Transverse colon (tissue), 4 donors: ENCODE measurements around the gene PCDHGA1. TPM values are rescaled to one million over a fixed set of nuclear protein-coding genes. Genes with fewer than 3 reads are reported as not detected.

Experiments
- DNase-seq: peaks from one replicate; pipeline ENCODE4 v3.0.0-alpha.2; 2019
- H3K27ac ChIP-seq, 4 donors: fragments of 200-600 bp; sonication (generic); 2 replicates each; pipeline ENCODE4 v1.5.1; 2016 to 2018; ENCODE audit warnings: inconsistent platforms in 4 of 4
- H3K27me3 ChIP-seq: fragments of 200-600 bp; sonication (generic); 2 replicates; pipeline ENCODE4 v1.5.1; 2017; ENCODE audit warnings: inconsistent platforms
- H3K36me3 ChIP-seq, 4 donors: fragments of 200-600 bp; sonication (generic); 2 replicates each; pipeline ENCODE4 v1.5.1; 2017 to 2019; ENCODE audit warnings: inconsistent platforms in 4 of 4
- H3K4me1 ChIP-seq, 4 donors: fragments of 200-600 bp; sonication (generic); 2 replicates each; pipeline ENCODE4 v1.5.1; 2017 to 2020; ENCODE audit warnings: inconsistent platforms in 4 of 4
- H3K4me3 ChIP-seq, 4 donors: fragments of 200-600 bp; sonication (generic); 1 replicate in 1 of 4; 2 replicates in 3 of 4; pipeline versions ENCODE4 v1.5.1 to v1.6.1; 2017 to 2019; ENCODE audit warnings: inconsistent platforms in 4 of 4
- H3K9me3 ChIP-seq, 2 donors: fragments of 200-600 bp; sonication (generic); 2 replicates each; pipeline ENCODE4 v1.5.1; 2017 to 2019; ENCODE audit warnings: inconsistent platforms in 2 of 2
- CTCF ChIP-seq, 5 experiments: fragments of 200-600 bp in 3 of 5; fragments of 450-650 bp in 2 of 5; sonication (generic) in 3 of 5; IDR thresholded peaks; 1 replicate in 2 of 5; 2 replicates in 3 of 5; pipeline ENCODE4 v1.5.1; 2016 to 2017; ENCODE audit warnings: antibody characterized with exemption in 5 of 5, inconsistent platforms in 3 of 5, mild to moderate bottlenecking in 2 of 5, moderate library complexity in 1 of 5
- EP300 ChIP-seq: sonication (generic); formaldehyde crosslinking; IDR thresholded peaks from one replicate; pipeline ENCODE4 v1.6.1; 2017; ENCODE audit warnings: antibody characterized with exemption, low read depth
- POLR2A ChIP-seq: fragments of 450-650 bp; IDR thresholded peaks from one replicate; pipeline ENCODE4 v1.6.1; 2016; ENCODE audit warnings: antibody characterized with exemption, mild to moderate bottlenecking, moderate library complexity
- POLR2AphosphoS5 ChIP-seq, 3 donors: sonication (generic); formaldehyde crosslinking; IDR thresholded peaks; one replicate each; pipeline ENCODE4 v1.6.1; 2016; ENCODE audit warnings: antibody characterized with exemption in 3 of 3
- WGBS, 2 donors: methylation state at CpG; one replicate each; pipeline ENCODE4 v1.1.5; 2018; ENCODE audit warnings: low coverage in 1 of 2; 5-methylcytosine and 5-hydroxymethylcytosine counted together
- in situ Hi-C, 4 donors: fragments of 200-750 bp; cut with MboI; loops; one replicate each; pipeline versions ENCODE4 v1.15.0 to v1.15.1; 2017; ENCODE audit warnings: low sequenced_read_pairs in 3 of 4, low pct_ligation_motif_present in 1 of 4, low pct_unique_long_range_greater_than_20kb in 1 of 4
- intact Hi-C: fragments of 100-400 bp; cut with DNase I; formaldehyde crosslinking; loops from one replicate; pipeline ENCODE4 v1.15.1; 2023; ENCODE audit warnings: low total_unique reads
- total RNA-seq, 4 donors: library from RNA; depleted of rRNA; stranded (reverse); fragments of >200 nt; gene quantifications; one replicate each; pipeline ENCODE4 v1.1.0, GENCODE V29; 2016

PCDHGA1 gene
- total RNA-seq, 4 donors from 2014 or later, result 0.55 to 0.64 TPM; not detected in 2

- Histone ChIP-seq H3K4me1 (peaks cover 8 to 43% (median 14%) of the 10 kb centered on the region in 4 donors), H3K9me3 (no peaks in the 10 kb centered on the region), H3K27ac (no peak overlapping the region), H3K4me3 (no peak overlapping the region), H3K27me3 (peaks cover 13% of the 10 kb centered on the region), H3K36me3 (no peaks in the 10 kb centered on the region)
- in situ Hi-C loops, result no loop called here
- no peak for TF ChIP-seq CTCF (IDR thresholded peaks at IDR 0.05)
- TF ChIP-seq POLR2AphosphoS5 (IDR thresholded peaks at IDR 0.05), result no peak
- no peak for TF ChIP-seq EP300
- no peak for DNase-seq
- 72% methylated on average over 3 of the region's 3 CpGs; no CpG with 5 or more reads in 1 of the 2 donors for WGBS, 2 donors
- intact Hi-C loops, result no loop called here
Measured at GRCh38 chr5:141483902-141484301, 153.6 kb downstream of the PCDHGA1 start.

GRCh38 chr5:141484310-141484640 lies 154.0 kb downstream of the PCDHGA1 start:
- no peak for DNase-seq
- Histone ChIP-seq H3K36me3 (no peaks in the 10 kb centered on the region), H3K4me1 (peaks cover 8 to 39% (median 13%) of the 10 kb centered on the region in 4 donors), H3K9me3 (no peaks in the 10 kb centered on the region), H3K4me3 (peak overlapping the region in 3 of 4 donors; percentile 18 to 49 (median 32)), H3K27me3 (peaks cover 13% of the 10 kb centered on the region), H3K27ac (no peak overlapping the region)
- TF ChIP-seq EP300 (no peak), POLR2A (no peak), CTCF (IDR thresholded peaks at IDR 0.05) (no peak), POLR2AphosphoS5 (IDR thresholded peaks at IDR 0.05) (no peak)
- WGBS, 2 donors, result 37 to 39% methylated on average over 3 to 4 of the region's 4 CpGs
- in situ Hi-C loops, result no loop called here
- intact Hi-C loops, result no loop called here

GRCh38 chr5:141484641-141485311 lies 154.5 kb downstream of the PCDHGA1 start, which contains the start of gene PCDHGC4:
Gene PCDHGC4 (plus strand): TSS chr5:141485030. CDS start chr5:141485174, 144 bp downstream.
- H3K27ac ChIP-seq, result no peak within 1 kb of the TSS
- H3K4me1 ChIP-seq, result peaks cover 7 to 34% (median 10%) of the 10 kb centered on the region in 4 donors
- H3K36me3 ChIP-seq, result no peaks in the 10 kb centered on the region
- peak within 1 kb of the TSS in 3 of 4 donors; percentile 18 to 49 (median 32) for H3K4me3 ChIP-seq
- H3K9me3 ChIP-seq, result no peaks in the 10 kb centered on the region
- in situ Hi-C loops (no loop called here), intact Hi-C loops (no loop called here)
- 18% methylated on average over 39 of the region's 39 CpGs; no CpG with 5 or more reads in 1 of the 2 donors for WGBS, 2 donors
- H3K27me3 ChIP-seq, result peaks cover 13% of the 10 kb centered on the region
- DNase-seq, result no peak
- TF ChIP-seq CTCF (IDR thresholded peaks at IDR 0.05), result no peak
- no peak for TF ChIP-seq EP300
- TF ChIP-seq POLR2A, result no peak
- TF ChIP-seq POLR2AphosphoS5 (IDR thresholded peaks at IDR 0.05), result no peak

- intact Hi-C loops, result no loop called here
- no peaks in the 10 kb centered on the region for H3K36me3 ChIP-seq
- H3K27ac ChIP-seq, result no peak overlapping the region
- in situ Hi-C loops, result no loop called here
- peaks cover 7 to 27% (median 10%) of the 10 kb centered on the region in 4 donors for H3K4me1 ChIP-seq
- WGBS, 2 donors, result 68 to 87% methylated on average over 3 to 38 of the region's 38 CpGs
- no peak for DNase-seq
- TF ChIP-seq CTCF (IDR thresholded peaks at IDR 0.05) (no peak), POLR2AphosphoS5 (IDR thresholded peaks at IDR 0.05) (no peak), EP300 (no peak), POLR2A (no peak)
- no peaks in the 10 kb centered on the region for H3K9me3 ChIP-seq
- H3K4me3 ChIP-seq, result peak overlapping the region in 3 of 4 donors; percentile 18 to 49 (median 32)
- peaks cover 13% of the 10 kb centered on the region for H3K27me3 ChIP-seq
Measured at GRCh38 chr5:141485321-141486055, 155.2 kb downstream of the PCDHGA1 start.
